ENCODE measurements around the gene PNMA8C.

The PNMA8C gene

DNA sequence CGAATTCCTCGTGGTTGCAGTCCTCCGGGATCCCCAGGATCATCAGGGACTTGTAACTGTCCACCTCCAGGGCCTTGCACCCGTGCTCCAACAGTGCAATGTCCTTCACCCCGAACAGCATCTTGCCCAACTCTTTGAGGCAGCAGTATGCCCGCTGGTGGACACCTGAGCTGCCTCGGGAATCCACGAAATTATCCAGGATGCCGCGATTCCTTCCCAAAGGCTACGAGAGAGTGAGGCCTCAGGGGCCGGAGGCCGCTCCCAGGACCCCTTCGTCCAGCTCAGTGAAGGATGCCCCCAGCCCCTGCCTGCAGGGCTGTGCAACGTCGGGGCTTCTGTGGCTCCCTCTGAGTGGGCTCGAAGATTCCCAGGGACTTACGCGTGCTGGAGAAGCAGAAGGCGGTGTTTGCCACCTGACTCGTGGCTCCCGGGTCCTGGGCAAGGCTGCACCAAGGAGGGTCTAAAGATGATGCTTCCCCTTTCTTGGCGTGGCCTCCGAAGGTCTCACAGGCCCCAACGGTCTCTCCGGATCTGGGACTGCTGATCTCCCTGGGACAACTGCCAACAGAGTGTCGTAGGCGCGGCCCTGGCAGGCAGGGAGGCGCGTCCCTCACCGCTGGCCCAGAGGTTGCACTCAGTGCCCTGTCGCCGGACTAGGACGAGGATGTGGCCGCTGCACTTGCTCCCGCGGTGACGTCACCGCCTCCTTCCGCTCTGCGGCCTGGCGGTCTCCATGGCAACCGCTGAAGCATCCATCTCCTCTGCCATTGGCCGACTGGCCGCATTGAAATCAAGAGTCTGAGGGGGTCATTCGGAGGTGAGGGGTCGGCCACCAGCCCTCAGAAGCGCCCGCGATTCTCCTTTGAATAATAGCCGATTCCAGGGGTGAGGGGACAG lies at the start of gene PNMA8C:
Gene PNMA8C (minus strand): TSS at position 698 of the 897 bp plus-strand sequence. CDS start 577 bp downstream, at position 121.
- DNase-seq (ENCODE audit: low spot score) = no peak

DNA sequence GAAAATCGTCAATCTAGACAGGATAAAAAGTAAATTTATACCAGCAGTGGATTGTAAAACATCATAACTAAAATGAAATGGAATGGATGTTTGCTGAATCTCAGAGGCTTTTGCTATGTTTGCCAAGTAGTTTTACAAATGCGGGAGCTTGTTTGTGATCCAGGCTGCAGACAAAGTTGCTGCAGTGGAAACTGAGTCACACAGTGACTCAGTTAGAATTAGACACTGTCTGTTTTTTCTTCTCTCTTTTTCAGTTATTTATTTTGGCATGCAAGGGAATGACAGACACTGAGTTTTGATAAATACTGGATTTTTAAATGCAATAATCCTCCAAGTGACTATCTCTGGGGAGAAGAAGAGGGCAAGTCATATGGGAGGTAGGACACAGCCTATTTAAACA lies 47.2 kb upstream of the PNMA8C start:
- no peak for DNase-seq (ENCODE audit: low spot score)

DNA sequence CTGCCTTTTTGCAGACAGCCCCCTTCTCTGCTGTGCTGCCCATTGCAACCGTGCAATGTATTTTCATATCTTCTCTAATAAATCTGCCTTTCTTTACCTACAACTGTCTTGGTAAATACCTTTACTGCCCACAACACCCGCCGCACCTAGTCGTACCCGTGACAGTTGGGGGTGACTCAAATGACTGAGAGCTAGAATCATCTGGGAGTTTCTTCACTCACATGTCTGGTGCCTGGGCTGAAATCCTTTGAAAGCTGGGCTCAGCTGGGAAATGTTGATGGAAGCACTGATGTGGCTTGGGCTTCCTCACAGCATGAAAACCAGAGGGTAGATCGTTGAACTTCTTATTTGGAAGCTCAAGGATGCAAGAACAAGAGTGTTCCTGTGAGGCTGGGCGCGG lies 45.5 kb upstream of the PNMA8C start:
- DNase-seq (ENCODE audit: low spot score) = no peak

DNA sequence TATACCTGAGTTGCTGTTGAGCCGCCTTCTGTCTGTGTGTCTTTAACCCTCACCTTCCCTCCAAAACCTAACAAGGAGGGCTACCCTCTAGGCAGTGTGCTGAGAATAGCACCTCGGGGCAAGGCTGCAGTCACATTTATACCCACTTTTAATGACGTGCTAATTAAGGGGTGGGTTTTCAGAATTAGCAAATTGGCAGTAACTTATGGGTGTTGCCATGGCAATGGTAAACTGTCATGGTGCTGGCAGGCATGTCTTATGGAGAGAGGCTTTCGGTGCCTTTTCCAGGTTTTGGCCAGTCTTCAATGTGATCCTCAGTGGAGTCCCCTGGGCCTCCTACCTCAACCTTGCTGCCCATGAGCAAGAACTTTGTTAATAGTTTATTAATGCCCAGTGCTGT lies 43.9 kb upstream of the PNMA8C start:
- DNase-seq (ENCODE audit: low spot score) = no peak

DNA sequence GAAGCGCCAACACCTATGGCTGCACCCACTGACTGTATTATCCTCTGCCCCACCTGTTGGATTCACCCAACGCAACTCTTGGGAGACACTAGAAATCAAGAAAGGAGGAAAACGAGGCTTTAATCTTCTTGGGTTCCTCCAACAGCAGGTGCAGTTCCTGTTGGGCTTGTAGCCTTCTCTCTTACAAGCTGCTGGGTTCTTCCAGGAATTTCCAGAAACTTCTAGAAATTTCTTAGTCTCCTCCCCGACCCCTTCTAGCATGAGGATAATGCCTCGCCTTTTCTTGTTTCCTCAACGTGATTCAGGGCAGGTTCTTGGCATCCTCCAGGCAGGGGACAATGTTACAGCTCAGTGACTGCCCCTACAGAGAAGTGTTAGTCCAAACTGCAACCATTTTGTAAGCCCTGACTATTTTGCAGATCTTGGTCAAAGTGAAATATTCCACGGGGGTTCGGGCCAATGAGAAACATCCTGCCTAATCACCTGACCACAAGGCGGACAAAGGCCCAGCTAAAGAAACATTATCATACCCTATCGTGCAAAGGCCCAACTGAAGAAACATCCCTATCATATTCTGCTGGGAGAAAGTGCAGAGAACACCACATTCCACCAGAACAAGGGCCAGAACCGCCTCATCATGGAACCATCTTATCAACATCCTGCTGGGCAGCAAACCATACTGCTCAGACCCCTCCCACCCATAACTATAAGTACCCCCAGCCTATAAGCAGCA lies 43.2 kb upstream of the PNMA8C start:
- no peak for DNase-seq (ENCODE audit: low spot score)

DNA sequence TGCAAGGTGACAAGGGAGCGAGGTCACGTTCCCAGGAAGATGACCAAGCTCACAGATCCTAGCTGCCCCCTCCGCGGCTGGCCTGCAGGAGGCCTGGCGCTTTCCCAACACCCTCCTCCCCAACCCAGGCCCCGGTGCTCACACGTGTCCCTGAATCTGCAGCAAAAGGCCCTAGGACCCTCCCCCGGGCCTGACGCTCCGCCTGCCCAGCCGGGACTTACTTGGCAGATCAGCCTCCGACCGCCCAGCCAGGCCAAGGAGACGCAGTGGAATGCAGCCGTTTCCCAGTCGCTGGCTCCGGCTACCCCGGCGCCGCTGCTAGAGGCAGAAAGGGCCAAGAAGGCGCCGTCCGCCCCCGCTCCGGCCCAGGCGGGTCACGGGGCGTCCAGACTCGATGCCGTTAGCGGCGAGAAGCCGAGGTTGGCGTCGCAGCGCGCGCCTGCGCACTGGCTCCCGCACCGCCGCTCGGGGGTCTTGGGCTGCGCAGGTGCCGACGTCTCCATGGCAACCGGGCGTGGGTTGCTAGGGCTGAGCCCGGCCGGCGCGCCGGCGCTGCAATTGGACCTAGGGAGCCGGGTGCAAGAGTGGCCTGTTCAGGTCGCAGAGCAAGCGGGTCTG lies 42.5 kb upstream of the PNMA8C start, which contains the start of gene PNMA8A:
Gene PNMA8A (minus strand): TSS at position 448 of the 618 bp plus-strand sequence. CDS start 528 bp downstream, outside the sequence.
- no peak for DNase-seq (ENCODE audit: low spot score)

DNA sequence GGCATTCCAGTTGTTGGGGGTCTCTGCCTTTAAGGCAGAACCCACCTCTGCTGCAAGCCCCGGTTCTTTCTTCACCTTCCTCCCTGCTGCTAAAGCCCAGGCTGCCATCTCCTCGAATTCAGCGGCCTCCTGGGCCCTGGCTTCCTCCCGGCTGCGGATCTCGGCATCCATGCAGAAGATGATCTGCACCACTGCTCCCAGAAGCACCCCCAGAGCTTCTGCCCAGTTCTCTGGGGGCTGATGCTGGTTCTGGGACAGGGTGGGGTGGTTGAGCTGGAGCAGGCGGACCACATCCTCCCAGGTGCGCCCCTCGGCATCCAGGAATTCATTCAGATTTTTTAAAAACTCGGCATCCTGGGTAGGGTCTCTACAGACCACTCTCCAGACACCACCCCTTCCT lies 41.6 kb upstream of the PNMA8C start:
- no peak for DNase-seq (ENCODE audit: low spot score)

DNA sequence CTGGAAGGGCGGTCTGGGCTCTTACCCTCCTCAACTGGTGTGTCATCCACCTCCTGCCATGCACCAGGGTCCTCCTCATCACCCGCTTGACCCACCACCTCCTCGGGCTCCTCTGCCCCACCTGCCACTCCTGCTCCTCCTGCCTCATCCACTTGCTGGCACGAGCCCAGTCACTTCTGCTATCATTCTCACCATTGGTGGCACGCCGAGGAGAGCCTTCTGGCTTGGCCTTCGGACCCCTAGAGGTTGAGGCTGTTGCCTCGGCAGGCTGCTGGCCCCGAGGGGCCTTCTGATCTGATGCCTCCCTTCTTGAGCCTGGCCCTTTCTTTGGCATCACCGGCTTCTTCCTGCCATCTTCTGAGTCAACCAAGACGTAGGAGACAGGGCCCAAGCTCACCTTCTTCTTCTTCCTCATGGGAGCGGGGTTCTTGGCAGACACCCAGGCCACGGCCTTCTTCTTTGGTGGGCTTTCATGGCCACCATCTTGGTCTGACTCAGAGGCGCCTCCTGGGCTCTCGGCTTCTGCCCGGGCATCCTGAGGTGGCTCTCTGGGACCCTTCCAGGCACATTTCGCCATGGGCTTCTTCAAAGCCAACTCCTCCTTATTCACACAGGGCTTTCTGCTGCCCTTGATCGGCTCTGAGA lies 40.9 kb upstream of the PNMA8C start:
- no peak for DNase-seq (ENCODE audit: low spot score)

DNA sequence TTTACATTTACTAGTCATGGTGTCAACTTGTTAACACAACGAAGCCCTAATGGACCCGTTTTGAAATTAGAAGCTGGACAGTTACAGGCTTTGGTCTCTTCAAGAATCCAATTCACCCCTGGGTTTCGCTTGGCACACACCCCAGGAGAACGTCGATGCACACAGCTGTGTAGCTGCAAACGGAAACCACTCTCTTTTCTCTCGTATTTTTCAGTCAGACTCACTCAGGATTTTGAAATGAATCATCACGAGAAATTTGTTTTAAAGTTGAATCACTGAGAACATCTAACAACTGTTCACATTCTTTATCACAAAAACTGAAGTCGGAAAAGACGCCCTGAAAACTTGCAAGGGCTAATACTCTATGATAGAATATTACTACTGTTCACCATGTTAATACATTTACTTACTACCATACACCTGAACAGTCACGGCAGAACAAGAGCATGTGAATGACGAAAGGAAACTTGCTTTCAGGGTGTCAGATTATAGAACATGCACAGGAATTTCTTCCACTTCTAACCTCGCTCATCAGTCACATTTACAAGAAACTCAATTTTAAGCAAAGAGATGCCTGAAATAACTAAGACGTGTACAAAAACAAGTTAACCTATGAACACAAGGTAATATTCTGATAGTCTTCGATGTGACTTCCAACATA lies 37.9 kb upstream of the PNMA8C start:
- DNase-seq (ENCODE audit: low spot score) = peak; percentile 19

DNA sequence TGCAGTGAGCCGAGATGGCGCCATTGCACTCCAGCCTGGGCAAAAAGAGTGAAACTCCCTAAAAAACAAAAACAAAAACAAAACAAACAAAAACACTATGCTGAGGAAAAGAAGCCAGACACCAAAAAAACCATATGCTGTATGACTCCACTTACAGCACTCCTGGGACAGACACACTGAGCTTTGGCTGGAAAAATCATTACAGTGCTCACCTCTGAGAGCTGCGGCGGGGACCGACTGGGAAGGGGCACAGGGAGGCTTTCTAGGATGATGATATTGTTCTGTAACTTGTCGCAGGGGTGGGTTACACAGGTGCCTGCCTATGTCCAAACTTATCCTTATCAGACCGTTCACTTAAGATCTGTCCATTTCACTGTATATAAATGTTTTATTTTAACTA lies 34.8 kb upstream of the PNMA8C start:
- no peak for DNase-seq (ENCODE audit: low spot score)

DNA sequence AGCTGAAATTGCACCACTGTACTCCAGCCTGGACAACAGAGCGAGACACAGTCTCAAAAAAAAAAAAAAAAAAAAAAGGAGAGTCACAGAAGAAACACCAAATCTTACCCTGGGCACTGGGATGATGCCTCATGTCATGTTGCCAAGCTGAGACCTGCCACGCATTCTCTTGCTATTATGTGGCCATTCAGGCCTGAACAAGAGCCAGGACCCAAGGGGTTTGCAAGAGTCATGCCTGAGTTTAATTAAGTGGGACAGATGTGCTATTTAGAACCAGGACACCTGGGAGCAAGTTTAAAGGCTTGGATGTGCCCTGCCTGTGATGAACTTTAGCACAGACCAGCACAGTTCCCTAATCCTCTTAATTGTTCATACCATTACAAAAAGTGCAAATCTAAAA lies 32.8 kb upstream of the PNMA8C start:
- no peak for DNase-seq (ENCODE audit: low spot score)

DNA sequence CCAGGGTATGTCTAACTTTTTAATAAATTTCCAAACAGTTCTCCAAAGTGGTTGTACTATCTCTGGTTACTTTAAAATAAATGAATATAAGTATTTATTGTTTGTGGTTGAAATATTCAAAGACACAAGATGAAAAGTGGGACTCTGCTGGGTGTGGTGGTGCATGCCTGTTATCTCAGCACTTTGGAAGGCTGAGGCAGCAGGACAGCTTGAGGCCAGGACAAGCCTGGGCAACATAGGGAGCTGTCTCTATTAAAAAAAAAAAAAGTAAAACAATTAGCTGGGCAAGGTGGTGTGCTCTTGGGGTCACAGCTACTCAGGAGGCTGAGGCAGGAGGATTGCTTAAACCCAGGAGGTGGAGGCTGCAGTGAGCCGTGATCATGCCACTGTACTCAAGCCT lies 32.2 kb upstream of the PNMA8C start:
- DNase-seq (ENCODE audit: low spot score) = no peak

DNA sequence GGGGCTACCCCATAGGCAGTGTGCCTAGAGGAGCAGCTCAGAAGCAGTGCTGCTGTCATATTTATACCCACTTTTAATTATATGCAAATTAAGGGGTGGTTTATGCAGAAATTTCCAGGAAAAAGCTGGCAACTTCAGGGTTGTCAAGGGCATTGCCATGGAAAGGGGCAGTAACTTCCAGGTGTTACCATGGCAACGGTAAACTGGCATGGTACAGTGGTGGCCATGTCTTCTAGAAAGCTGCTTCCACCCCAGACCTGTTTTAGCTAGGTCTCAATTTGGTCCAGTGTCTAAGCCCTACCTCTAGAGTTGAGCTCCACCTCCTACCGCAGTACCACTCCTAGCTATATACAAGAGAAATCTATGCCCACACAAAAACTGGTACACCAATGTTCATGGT lies 31.3 kb upstream of the PNMA8C start:
- no peak for DNase-seq (ENCODE audit: low spot score)

DNA sequence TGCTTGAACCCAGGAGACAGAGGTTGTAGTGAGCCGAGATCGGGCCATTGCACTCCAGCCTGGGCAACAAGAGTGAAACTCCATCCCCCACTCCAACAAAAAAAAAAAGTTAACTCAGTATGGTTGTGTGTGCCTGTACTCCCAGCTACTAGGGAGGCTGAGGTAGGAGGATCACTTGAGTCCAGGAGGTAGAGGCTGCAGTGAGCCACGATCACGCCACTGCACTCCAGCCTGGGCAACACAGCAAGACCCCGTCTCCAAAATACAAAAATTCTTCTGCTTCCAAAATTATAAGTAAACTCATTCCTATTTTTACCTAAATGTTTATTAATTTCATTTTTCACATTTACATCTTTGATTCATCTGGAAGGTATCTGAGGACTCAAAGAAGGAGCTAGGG lies 28.2 kb upstream of the PNMA8C start:
- no peak for DNase-seq (ENCODE audit: low spot score)

DNA sequence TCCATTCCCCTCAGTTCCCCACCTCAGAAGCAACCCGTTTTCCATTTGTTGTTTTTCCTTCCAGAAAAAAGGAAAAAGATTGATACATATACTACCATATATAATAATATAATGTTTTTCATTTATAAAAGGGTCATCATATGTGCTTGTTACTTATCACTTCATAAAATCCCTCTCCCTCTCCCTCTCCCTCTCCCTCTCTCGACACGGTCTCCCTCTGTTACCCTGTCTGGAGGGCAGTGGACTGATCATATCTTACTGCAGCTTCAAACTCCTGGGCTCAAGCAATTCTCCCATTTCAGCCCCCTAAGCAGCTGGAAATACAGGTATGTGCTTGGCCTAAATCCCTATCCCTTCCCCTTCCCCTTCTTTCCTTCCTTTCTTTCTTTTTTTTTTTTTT lies 25.5 kb upstream of the PNMA8C start:
- DNase-seq (ENCODE audit: low spot score) = no peak

DNA sequence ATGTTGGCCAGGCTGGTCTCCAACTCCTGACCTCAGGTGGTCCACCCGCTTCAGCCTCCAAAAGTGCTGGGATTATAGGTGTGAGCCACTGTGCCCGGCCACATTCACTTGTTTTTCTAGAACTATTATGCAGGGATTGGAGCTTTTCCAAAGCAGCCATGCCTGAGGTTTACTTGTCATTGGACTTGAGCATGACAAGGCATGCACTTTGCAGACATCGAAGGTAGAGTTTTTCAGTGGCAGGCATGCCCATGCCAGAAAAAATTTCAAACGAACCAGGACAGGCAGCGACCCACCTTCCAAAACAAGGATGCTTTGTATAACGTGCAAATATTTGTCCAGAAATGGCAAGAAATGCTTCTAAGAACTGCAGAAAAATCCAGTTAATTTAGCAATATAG lies 24.9 kb upstream of the PNMA8C start:
- no peak for DNase-seq (ENCODE audit: low spot score)

DNA sequence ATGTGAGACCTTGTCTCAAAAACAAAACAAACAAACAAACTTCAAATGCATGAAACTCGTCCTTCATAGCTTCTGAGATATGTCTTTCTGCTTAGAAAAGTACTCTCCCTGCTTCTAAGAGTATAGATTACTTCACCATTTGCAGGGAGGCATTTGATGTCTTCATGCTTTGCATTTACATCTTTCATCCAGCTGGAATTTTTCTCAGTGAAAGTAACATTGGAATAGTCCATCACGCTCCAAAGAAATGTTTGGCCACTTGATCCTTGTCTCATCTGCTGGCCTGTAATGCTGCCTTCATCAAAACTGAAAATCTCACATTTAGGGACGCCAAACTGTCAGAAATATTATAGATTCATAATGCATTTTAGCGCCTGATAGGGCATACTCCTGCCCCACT lies 23.4 kb upstream of the PNMA8C start:
- no peak for DNase-seq (ENCODE audit: low spot score)

DNA sequence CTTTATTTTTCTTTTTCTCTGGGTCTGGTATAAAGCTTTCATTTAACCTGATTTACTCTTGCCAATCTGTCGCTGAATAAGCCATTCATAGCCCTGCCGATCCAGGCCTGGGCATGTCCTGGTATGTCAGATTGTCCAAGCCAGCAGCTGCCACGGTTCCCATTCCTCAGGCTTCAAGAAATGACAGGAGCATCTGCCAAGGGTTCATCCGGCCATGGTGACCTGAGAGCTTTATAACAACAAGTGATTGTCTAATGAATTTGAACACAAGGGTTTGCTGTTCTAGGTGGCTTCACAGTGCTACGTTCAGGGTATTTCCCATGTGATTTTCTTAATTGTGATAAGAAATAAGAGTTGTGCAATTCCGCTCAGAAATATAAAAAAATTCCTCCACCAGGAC lies 22.6 kb upstream of the PNMA8C start:
- DNase-seq (ENCODE audit: low spot score) = no peak

DNA sequence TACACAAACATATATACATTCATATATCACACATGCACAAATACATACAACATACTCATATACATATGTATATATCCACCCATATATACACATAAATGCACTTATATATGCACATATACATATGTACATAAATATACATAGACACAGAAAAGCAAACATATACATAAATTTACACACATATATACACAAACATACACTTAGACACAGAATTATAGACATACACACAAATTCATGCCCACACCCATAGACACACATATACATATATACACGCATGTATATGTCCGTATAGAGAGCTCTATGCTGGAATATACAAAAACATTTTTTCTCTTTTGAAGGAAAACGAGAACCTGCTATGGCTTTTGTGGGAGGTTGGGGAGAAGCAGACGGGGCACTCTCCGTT lies 22.0 kb upstream of the PNMA8C start:
- no peak for DNase-seq (ENCODE audit: low spot score)

DNA sequence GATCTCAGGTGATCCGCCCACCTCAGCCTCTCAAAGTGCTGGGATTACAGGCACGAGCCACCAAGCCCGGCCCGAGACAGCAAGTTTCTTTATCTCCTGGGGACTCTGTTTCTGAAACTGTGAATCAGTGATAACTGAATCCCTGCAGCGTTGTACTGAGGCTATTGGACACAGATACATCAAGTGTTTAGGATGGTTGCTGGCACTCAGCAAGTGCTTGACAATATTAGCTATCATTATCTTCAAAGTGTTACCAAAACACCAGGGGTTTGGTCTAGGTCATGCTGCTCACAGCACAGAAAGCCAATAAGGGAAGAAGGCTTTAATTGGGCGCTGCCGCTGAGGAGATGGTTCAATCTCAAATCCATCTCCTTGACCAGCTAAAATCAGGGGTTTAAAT lies 20.5 kb upstream of the PNMA8C start:
- no peak for DNase-seq (ENCODE audit: low spot score)

DNA sequence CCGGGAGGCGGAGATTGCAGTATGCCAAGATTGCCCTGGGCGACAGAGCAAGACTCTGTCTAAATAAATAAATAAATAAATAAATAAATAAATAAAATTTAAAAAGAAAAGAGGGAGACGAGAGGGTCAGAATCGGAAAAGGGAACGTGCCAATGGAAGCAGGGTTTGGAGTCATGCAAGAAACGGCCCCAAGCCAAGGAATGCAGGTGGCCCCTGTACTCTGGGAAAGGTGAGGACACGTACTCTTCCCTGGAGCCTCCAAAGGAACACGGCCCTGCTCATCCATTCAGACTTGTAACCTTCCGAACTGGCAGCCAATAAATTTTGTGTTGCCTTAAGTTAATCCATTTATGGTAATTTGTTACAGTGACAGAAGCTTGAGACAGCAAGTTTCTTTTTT lies 19.9 kb upstream of the PNMA8C start:
- DNase-seq (ENCODE audit: low spot score) = no peak

DNA sequence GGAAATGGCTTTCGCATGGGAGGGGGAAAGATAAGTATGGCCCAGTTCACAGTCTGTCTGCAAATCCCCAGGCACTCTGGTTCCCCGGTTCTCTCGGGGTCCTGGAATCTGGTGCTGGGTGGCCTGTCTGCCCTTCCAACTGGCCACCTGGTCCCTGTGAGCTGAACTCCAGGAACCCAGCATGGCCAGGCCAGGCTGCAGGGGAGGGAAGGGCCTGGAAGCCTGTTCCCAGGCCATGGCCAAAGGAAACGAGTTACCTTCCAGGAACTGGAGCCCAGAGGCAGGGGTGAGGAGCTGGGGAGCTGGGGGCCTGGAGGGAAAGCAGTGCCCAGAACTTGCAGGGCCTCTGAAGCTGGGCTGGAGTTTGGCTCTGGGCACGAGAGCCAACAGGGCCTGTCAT lies 19.1 kb upstream of the PNMA8C start:
- no peak for DNase-seq (ENCODE audit: low spot score)

Data from RKO (cell line).